HepG2 (cell line): Measurements from ENCODE around the gene KRTAP12-1. TPM values are rescaled to one million over a fixed set of nuclear protein-coding genes. Genes with fewer than 3 reads are reported as not detected.

ENCODE experiments used
- ARID2 ChIP-seq: sonication (generic); formaldehyde crosslinking; IDR thresholded peaks from 2 replicates; pipeline ENCODE4 v1.8.1; 2022; ENCODE audit warnings: mild to moderate bottlenecking, missing genetic modification reagents, borderline replicate concordance
- ELF1 ChIP-seq: sonication (generic); formaldehyde crosslinking; IDR thresholded peaks from 2 replicates; pipeline ENCODE4 v1.4.0; 2020; ENCODE audit warnings: missing genetic modification reagents
- IKZF4 ChIP-seq: sonication (generic); formaldehyde crosslinking; IDR thresholded peaks from 2 replicates; pipeline ENCODE4 v1.5.1; 2020; ENCODE audit warnings: borderline replicate concordance, mild to moderate bottlenecking, low read depth, missing genetic modification reagents; ENCODE audit errors: not compliant biosample characterization
- WIZ ChIP-seq: sonication (generic); formaldehyde crosslinking; IDR thresholded peaks from 2 replicates; pipeline ENCODE4 v1.5.1; 2020; ENCODE audit warnings: mild to moderate bottlenecking, missing genetic modification reagents
- ZBTB33 ChIP-seq: sonication (generic); formaldehyde crosslinking; IDR thresholded peaks from 2 replicates; pipeline ENCODE4 v1.4.0; 2020; ENCODE audit warnings: missing genetic modification reagents
- ZBTB4 ChIP-seq: sonication (generic); formaldehyde crosslinking; IDR thresholded peaks from 2 replicates; pipeline ENCODE4 v1.4.0; 2020; ENCODE audit warnings: missing genetic modification reagents, mild to moderate bottlenecking, borderline replicate concordance
- ZHX1 ChIP-seq: sonication (generic); formaldehyde crosslinking; IDR thresholded peaks from 2 replicates; pipeline ENCODE4 v1.8.1; 2022; ENCODE audit warnings: low read depth, mild to moderate bottlenecking, missing genetic modification reagents
- ZNF20 ChIP-seq: sonication (generic); formaldehyde crosslinking; IDR thresholded peaks from 2 replicates; pipeline ENCODE4 v1.4.0; 2020; ENCODE audit warnings: mild to moderate bottlenecking, moderate library complexity, missing genetic modification reagents
- ZNF333 ChIP-seq: sonication (generic); formaldehyde crosslinking; IDR thresholded peaks from 2 replicates; pipeline ENCODE4 v1.4.0; 2020; ENCODE audit warnings: mild to moderate bottlenecking, missing genetic modification reagents, borderline replicate concordance
- ZNF432 ChIP-seq: sonication (generic); formaldehyde crosslinking; IDR thresholded peaks from 2 replicates; pipeline ENCODE4 v1.5.0; 2020; ENCODE audit warnings: missing genetic modification reagents, mild to moderate bottlenecking, borderline replicate concordance
- ZNF609 ChIP-seq: sonication (generic); formaldehyde crosslinking; IDR thresholded peaks from 2 replicates; pipeline ENCODE4 v1.4.0; 2020; ENCODE audit warnings: mild to moderate bottlenecking, missing genetic modification reagents, borderline replicate concordance
- ZNF720 ChIP-seq: sonication (generic); formaldehyde crosslinking; IDR thresholded peaks from 2 replicates; pipeline ENCODE4 v1.4.0; 2020; ENCODE audit warnings: missing genetic modification reagents
- ZNF782 ChIP-seq: sonication (generic); formaldehyde crosslinking; IDR thresholded peaks from 2 replicates; pipeline ENCODE4 v1.4.0; 2020; ENCODE audit warnings: missing genetic modification reagents, mild to moderate bottlenecking, borderline replicate concordance
- polyA plus RNA-seq, 8 experiments: library from polyadenylated mRNA; depleted of rRNA in 3 of 8; stranded (reverse) in 7 of 8; unstranded in 1 of 8; fragments of >200 nt; fragmentation: Illumina TruSeq in 4 of 8; extraction: Trizol in 4 of 8; gene quantifications; 2 replicates each; pipeline versions ENCODE4 v1.2.1 to v1.2.3, GENCODE V29; 2011 to 2016; ENCODE audit warnings: low read depth in 4 of 8, missing spikeins in 1 of 8, mixed read lengths in 1 of 8; ENCODE audit not compliant: insufficient read depth in 1 of 8
- total RNA-seq, 5 experiments: library from RNA; depleted of rRNA; stranded (reverse); fragments of >200 nt; fragmentation: Illumina TruSeq; extraction: Trizol; gene quantifications; 2 replicates each; pipeline ENCODE4 v1.2.3, GENCODE V29; 2016; ENCODE audit warnings: low read depth in 1 of 5

The KRTAP12-1 gene
- total and polyA plus RNA-seq, 2 of the 13 experiments (the other 11 are each of a cell fraction or from before 2014, with no cell fraction given), result not detected

GRCh38 chr21:44702973-44703730 lies 21.2 kb upstream of the KRTAP12-1 start (continued):
- TF ChIP-seq ZHX1 (CRISPR knock-in tag) (no peak), ZNF609 (CRISPR knock-in tag) (no peak; the same call in 1 of the 2 replicates), ZNF20 (CRISPR knock-in tag) (no peak), ELF1 (CRISPR knock-in tag) (no peak), ZNF782 (CRISPR knock-in tag) (peak; percentile 66; the same call in 1 of the 2 replicates), ZNF432 (CRISPR knock-in tag) (no peak), IKZF4 (CRISPR knock-in tag) (no peak), ARID2 (no peak), ZNF720 (no peak), ZBTB4 (no peak), WIZ (no peak), ZBTB33 (CRISPR knock-in tag) (no peak), ZNF333 (no peak)
